GM23338 (cell line): ENCODE measurements around the gene SLC8A3. TPM values are rescaled to one million over a fixed set of nuclear protein-coding genes. Genes with fewer than 3 reads are reported as not detected.

Source experiments
- ATAC-seq: fragments of 200-7000 bp; cut with Tn5 transposase; 3 replicates; pipeline ENCODE4 v1.9.1; 2020
- DNase-seq: peaks from one replicate; pipeline ENCODE4 v3.0.0-alpha.2; 2015; ENCODE audit warnings: low spot score
- H2AFZ ChIP-seq: fragments of 200-600 bp; sonication (generic); 2 replicates; pipeline ENCODE4 v1.8.0; 2016; ENCODE audit warnings: antibody characterized with exemption, mild to moderate bottlenecking, moderate library complexity
- H3F3A ChIP-seq: fragments of 200-600 bp; sonication (generic); replicated peaks from 2 replicates; pipeline ENCODE4 v1.8.0; 2017; ENCODE audit warnings: antibody characterized with exemption, mixed run types, low read depth
- H3K27ac ChIP-seq: fragments of 200-600 bp; sonication (generic); 2 replicates; pipeline ENCODE4 v1.6.1; 2016; ENCODE audit warnings: low read depth
- H3K27me3 ChIP-seq: fragments of 200-600 bp; sonication (generic); 2 replicates; pipeline ENCODE4 v1.8.0; 2016; ENCODE audit warnings: mild to moderate bottlenecking, mixed run types, moderate library complexity; ENCODE audit not compliant: insufficient read depth
- H3K36me3 ChIP-seq: fragments of 200-600 bp; sonication (generic); 2 replicates; pipeline ENCODE4 v1.8.0; 2016; ENCODE audit warnings: mild to moderate bottlenecking; ENCODE audit not compliant: insufficient read depth
- H3K4me1 ChIP-seq: fragments of 200-600 bp; sonication (generic); 2 replicates; pipeline ENCODE4 v1.8.0; 2016; ENCODE audit warnings: mild to moderate bottlenecking, moderate library complexity; ENCODE audit not compliant: insufficient read depth
- H3K4me2 ChIP-seq: fragments of 200-600 bp; sonication (generic); 2 replicates; pipeline ENCODE4 v1.7.1; 2017; ENCODE audit warnings: mixed run types
- H3K4me3 ChIP-seq: fragments of 200-600 bp; sonication (generic); 2 replicates; pipeline ENCODE4 v1.6.1; 2016; ENCODE audit warnings: mixed run types
- H3K79me2 ChIP-seq: fragments of 200-600 bp; sonication (generic); replicated peaks from 2 replicates; pipeline ENCODE4 v1.8.0; 2017; ENCODE audit warnings: mild to moderate bottlenecking; ENCODE audit not compliant: insufficient read depth
- H3K9me2 ChIP-seq: fragments of 200-600 bp; sonication (generic); 2 replicates; pipeline ENCODE4 v1.8.0; 2017; ENCODE audit not compliant: insufficient read depth
- H4K20me1 ChIP-seq: fragments of 200-600 bp; sonication (generic); replicated peaks from 2 replicates; pipeline ENCODE4 v1.8.0; 2017; ENCODE audit warnings: mild to moderate bottlenecking; ENCODE audit not compliant: insufficient read depth
- H3K27ac Mint-ChIP-seq: 2 replicates; pipeline ENCODE4 v1.8.0; 2020; ENCODE audit warnings: inconsistent platforms, mild to moderate bottlenecking, moderate library complexity, mixed read lengths
- H3K27me3 Mint-ChIP-seq: 3 replicates; pipeline ENCODE4 v1.8.0; 2022; ENCODE audit warnings: low read depth, mild to moderate bottlenecking, moderate library complexity, mixed read lengths, inconsistent platforms; ENCODE audit not compliant: insufficient read depth, poor library complexity
- H3K36me3 Mint-ChIP-seq: 3 replicates; pipeline ENCODE4 v1.8.0; 2021; ENCODE audit warnings: low read depth, mild to moderate bottlenecking, inconsistent platforms, moderate library complexity, mixed read lengths
- H3K4me1 Mint-ChIP-seq: 3 replicates; pipeline ENCODE4 v1.8.0; 2020; ENCODE audit warnings: mild to moderate bottlenecking, inconsistent platforms, mixed read lengths
- H3K4me3 Mint-ChIP-seq: 3 replicates; pipeline ENCODE4 v1.8.0; 2021; ENCODE audit warnings: moderate library complexity, mild to moderate bottlenecking, inconsistent platforms, mixed read lengths
- H3K9me3 Mint-ChIP-seq: 3 replicates; pipeline ENCODE4 v1.8.0; 2020; ENCODE audit warnings: moderate library complexity, mild to moderate bottlenecking, inconsistent platforms, mixed read lengths
- CREB1 ChIP-seq: fragments of 250-450 bp; sonication (Bioruptor Pico); IDR thresholded peaks from 2 replicates; pipeline ENCODE4 v1.5.0; 2020; ENCODE audit warnings: low read depth, mild to moderate bottlenecking, moderate library complexity
- ETS1 ChIP-seq: IDR thresholded peaks from 2 replicates; pipeline ENCODE4 v1.6.1; 2016; ENCODE audit warnings: antibody characterized with exemption
- EZH2 ChIP-seq: fragments of 200-600 bp; sonication (generic); IDR thresholded peaks from one replicate; pipeline ENCODE4 v1.8.0; 2017; ENCODE audit warnings: antibody characterized with exemption, mild to moderate bottlenecking, low read depth; ENCODE audit not compliant: unreplicated experiment
- EZH2phosphoT487 ChIP-seq: fragments of 200-600 bp; sonication (generic); IDR thresholded peaks from one replicate; pipeline ENCODE4 v1.8.1; 2018; ENCODE audit warnings: antibody characterized with exemption; ENCODE audit not compliant: unreplicated experiment
- JUNB ChIP-seq: IDR thresholded peaks from one replicate; pipeline ENCODE4 v1.6.1; 2016; ENCODE audit warnings: antibody characterized with exemption; ENCODE audit not compliant: unreplicated experiment
- NANOG ChIP-seq: IDR thresholded peaks from 2 replicates; pipeline ENCODE4 v1.6.1; 2016; ENCODE audit warnings: antibody characterized with exemption, borderline replicate concordance
- POLR2AphosphoS5 ChIP-seq: IDR thresholded peaks from 2 replicates; pipeline ENCODE4 v1.6.1; 2016; ENCODE audit warnings: antibody characterized with exemption, low read depth
- REST ChIP-seq: IDR thresholded peaks from one replicate; pipeline ENCODE4 v1.6.1; 2018; ENCODE audit warnings: antibody characterized with exemption; ENCODE audit not compliant: unreplicated experiment
- STAT1 ChIP-seq: IDR thresholded peaks from one replicate; pipeline ENCODE4 v1.6.1; 2016; ENCODE audit warnings: antibody characterized with exemption; ENCODE audit not compliant: unreplicated experiment
- ZNF114 ChIP-seq: fragments of 250-450 bp; sonication (Bioruptor Pico); IDR thresholded peaks from 2 replicates; pipeline ENCODE4 v1.5.0; 2020; ENCODE audit warnings: mild to moderate bottlenecking, moderate library complexity
- ZNF331 ChIP-seq: fragments of 250-450 bp; sonication (Bioruptor Pico); IDR thresholded peaks from 2 replicates; pipeline ENCODE4 v1.5.0; 2020; ENCODE audit warnings: low read depth, mild to moderate bottlenecking, moderate library complexity
- ZNF462 ChIP-seq: fragments of 250-450 bp; sonication (Bioruptor Pico); IDR thresholded peaks from 2 replicates; pipeline ENCODE4 v1.5.0; 2020; ENCODE audit warnings: mild to moderate bottlenecking, moderate library complexity
- polyA plus RNA-seq: library from polyadenylated mRNA; unstranded; fragments of >200 nt; fragmentation: Nextera tagmentation; extraction: Ambion mirVana; gene quantifications from 2 replicates; pipeline ENCODE4 v1.2.1, GENCODE V29; 2016
- total RNA-seq: library from RNA; depleted of rRNA; stranded (reverse); fragments of >200 nt; shearing (Covaris generic); gene quantifications from 2 replicates; pipeline ENCODE4 v1.2.3, GENCODE V29; 2014

SLC8A3 gene
- total and polyA plus RNA-seq, 2 experiments from 2014 or later, result 0.82 to 2.0 TPM

GRCh38 chr14:70011098-70011497, 177.7 kb downstream of the SLC8A3 start:
- ATAC-seq (no peak), DNase-seq (no peak)
- no peak overlapping the region for H2AFZ ChIP-seq
- no peaks in the 10 kb centered on the region for H3K79me2 ChIP-seq
- H4K20me1 ChIP-seq, result no peaks in the 10 kb centered on the region
- TF ChIP-seq POLR2AphosphoS5 (no peak), ZNF462 (CRISPR knock-in tag) (no peak), NANOG (no peak), ZNF114 (CRISPR knock-in tag) (no peak), EZH2 (no peak), EZH2phosphoT487 (no peak), ETS1 (no peak), ZNF331 (CRISPR knock-in tag) (no peak), CREB1 (CRISPR knock-in tag) (no peak), REST (no peak), JUNB (no peak), STAT1 (no peak)
- H3K36me3 Mint-ChIP-seq, result no peaks in the 10 kb centered on the region
- peaks cover 2% of the 10 kb centered on the region for H3K27me3 Mint-ChIP-seq
- no peaks in the 10 kb centered on the region for H3K36me3 ChIP-seq
- no peak overlapping the region for H3K4me2 ChIP-seq
- no peaks in the 10 kb centered on the region for H3K27me3 ChIP-seq
- no peak overlapping the region for H3K4me3 Mint-ChIP-seq
- no peak overlapping the region for H3K27ac ChIP-seq
- H3K27ac Mint-ChIP-seq, result no peak overlapping the region
- H3K4me1 Mint-ChIP-seq, result peaks cover 21% of the 10 kb centered on the region
- peaks cover 12% of the 10 kb centered on the region for H3K9me2 ChIP-seq
- no peak overlapping the region for H3K4me3 ChIP-seq
- peaks cover 7% of the 10 kb centered on the region for H3K4me1 ChIP-seq
- H3K9me3 Mint-ChIP-seq, result no peaks in the 10 kb centered on the region
- no peaks in the 10 kb centered on the region for H3F3A ChIP-seq
